Activated naive CD8-positive, alpha-beta T cell treated with anti-CD3 and anti-CD28 coated beads for 36 hours (primary cell): ENCODE measurements around the gene SLC44A1. TPM values are rescaled to one million over a fixed set of nuclear protein-coding genes. Genes with fewer than 3 reads are reported as not detected.

Source experiments
- DNase-seq: peaks from one replicate; pipeline ENCODE4 v3.0.0; 2021
- H3K27ac Mint-ChIP-seq: one replicate; pipeline ENCODE4 v1.8.0; 2022; ENCODE audit warnings: mild to moderate bottlenecking, moderate library complexity, mixed read lengths
- H3K27me3 Mint-ChIP-seq: one replicate; pipeline ENCODE4 v1.8.0; 2022; ENCODE audit warnings: mild to moderate bottlenecking, mixed read lengths
- H3K36me3 Mint-ChIP-seq: one replicate; pipeline ENCODE4 v1.8.0; 2021; ENCODE audit warnings: mild to moderate bottlenecking, mixed read lengths
- H3K4me1 Mint-ChIP-seq: one replicate; pipeline ENCODE4 v1.8.0; 2021; ENCODE audit warnings: mixed read lengths
- H3K4me3 Mint-ChIP-seq: one replicate; pipeline ENCODE4 v1.8.0; 2022; ENCODE audit warnings: mild to moderate bottlenecking, moderate library complexity, mixed read lengths
- H3K9me3 Mint-ChIP-seq: one replicate; pipeline ENCODE4 v1.8.0; 2022; ENCODE audit warnings: mixed read lengths
- total RNA-seq, 2 experiments: library from RNA; stranded (reverse); gene quantifications; one replicate each; pipeline ENCODE4 v1.2.3, GENCODE V29; 2021

The SLC44A1 gene
- total RNA-seq, 2 experiments from 2014 or later = 7.4 to 7.5 TPM

DNA sequence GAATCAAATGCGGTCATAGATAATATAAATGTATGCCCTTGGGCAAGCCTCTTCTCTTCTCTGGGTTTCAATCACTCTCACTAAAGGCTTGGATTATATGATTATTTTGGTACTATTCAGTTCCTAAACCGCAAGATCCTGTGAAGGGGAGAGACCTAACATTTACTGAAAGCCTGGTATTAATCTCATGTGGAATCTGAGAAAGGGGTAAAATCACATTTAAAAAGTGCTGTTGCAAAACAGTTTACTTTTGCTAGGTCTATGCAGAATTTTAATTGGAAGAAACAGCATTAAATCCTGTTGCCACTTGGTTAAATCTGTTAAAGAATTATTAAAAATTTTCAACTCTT, 50.7 kb downstream of the SLC44A1 start:
- H3K36me3 Mint-ChIP-seq = peaks cover 2% of the 10 kb centered on the region
- H3K4me1 Mint-ChIP-seq = peaks cover 20% of the 10 kb centered on the region
- no peak for DNase-seq
- H3K9me3 Mint-ChIP-seq = no peaks in the 10 kb centered on the region
- H3K4me3 Mint-ChIP-seq = no peak overlapping the region
- no peak overlapping the region for H3K27ac Mint-ChIP-seq
- no peaks in the 10 kb centered on the region for H3K27me3 Mint-ChIP-seq

DNA sequence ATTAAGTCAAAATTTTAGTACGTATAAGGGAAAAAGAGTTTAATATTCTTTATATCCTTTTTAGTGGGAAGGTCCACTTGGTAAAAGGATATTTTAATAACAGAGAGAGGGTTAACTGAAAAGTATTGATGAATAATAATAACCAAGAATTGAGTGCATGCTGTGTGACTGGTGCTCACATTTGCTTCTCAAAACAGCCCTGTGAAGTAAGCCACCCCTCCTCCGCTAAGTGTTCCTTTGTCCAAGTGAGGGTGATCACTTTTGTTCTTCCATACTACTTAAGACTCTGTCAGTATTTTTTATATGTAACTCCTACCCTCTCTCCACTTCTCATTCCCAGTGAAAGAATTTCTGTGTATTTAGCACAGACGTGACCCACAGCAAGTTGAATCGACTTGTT, 51.5 kb downstream of the SLC44A1 start:
- Mint-ChIP-seq H3K36me3 (peaks cover 2% of the 10 kb centered on the region), H3K4me1 (peaks cover 20% of the 10 kb centered on the region), H3K4me3 (no peak overlapping the region), H3K9me3 (no peaks in the 10 kb centered on the region), H3K27me3 (no peaks in the 10 kb centered on the region), H3K27ac (no peak overlapping the region)
- DNase-seq = no peak

DNA sequence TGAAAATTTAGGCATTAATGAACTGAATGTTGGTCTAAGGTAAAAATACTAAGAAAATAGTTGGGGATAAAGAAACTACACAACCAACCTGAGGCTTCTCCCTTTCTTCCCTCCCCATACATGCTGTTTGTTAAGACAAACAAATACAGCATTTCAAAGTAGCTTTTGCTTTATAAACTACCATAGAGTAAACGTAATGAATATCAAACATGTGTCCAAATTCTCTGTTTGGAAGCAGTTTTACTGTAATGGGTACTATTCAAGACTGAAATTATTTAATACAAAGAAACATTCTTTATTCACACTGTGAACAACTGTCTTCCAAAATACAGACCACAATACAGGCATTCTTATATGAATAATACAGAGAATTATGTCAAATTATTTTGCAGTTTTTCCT, 52.0 kb downstream of the SLC44A1 start:
- no peak for DNase-seq
- no peaks in the 10 kb centered on the region for H3K9me3 Mint-ChIP-seq
- no peak overlapping the region for H3K27ac Mint-ChIP-seq
- no peaks in the 10 kb centered on the region for H3K27me3 Mint-ChIP-seq
- peaks cover 2% of the 10 kb centered on the region for H3K36me3 Mint-ChIP-seq
- H3K4me1 Mint-ChIP-seq = peaks cover 20% of the 10 kb centered on the region
- H3K4me3 Mint-ChIP-seq = no peak overlapping the region

DNA sequence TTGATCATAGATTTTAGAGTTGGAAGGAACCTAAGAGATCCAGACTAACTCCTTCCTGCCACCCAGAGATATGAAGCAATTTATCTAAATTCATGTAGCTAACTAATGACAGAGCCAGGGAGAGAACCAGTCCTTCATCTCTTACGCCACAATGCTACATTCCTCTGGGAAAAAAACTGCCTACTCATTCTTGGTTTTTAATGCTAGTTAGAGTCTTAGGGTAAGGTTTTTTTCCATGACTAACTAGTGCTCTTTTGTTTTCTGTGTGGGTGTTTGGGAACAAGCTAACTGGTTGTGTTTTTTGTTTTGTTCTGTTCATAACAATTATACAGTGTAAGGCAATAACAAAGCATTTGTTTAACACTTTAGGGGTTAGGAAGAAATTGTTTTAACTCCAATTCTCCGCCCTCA, 52.4 kb downstream of the SLC44A1 start:
- Mint-ChIP-seq H3K9me3 (no peaks in the 10 kb centered on the region), H3K36me3 (peaks cover 2% of the 10 kb centered on the region), H3K27me3 (no peaks in the 10 kb centered on the region), H3K4me3 (no peak overlapping the region), H3K27ac (no peak overlapping the region), H3K4me1 (peaks cover 20% of the 10 kb centered on the region)
- DNase-seq = no peak

DNA sequence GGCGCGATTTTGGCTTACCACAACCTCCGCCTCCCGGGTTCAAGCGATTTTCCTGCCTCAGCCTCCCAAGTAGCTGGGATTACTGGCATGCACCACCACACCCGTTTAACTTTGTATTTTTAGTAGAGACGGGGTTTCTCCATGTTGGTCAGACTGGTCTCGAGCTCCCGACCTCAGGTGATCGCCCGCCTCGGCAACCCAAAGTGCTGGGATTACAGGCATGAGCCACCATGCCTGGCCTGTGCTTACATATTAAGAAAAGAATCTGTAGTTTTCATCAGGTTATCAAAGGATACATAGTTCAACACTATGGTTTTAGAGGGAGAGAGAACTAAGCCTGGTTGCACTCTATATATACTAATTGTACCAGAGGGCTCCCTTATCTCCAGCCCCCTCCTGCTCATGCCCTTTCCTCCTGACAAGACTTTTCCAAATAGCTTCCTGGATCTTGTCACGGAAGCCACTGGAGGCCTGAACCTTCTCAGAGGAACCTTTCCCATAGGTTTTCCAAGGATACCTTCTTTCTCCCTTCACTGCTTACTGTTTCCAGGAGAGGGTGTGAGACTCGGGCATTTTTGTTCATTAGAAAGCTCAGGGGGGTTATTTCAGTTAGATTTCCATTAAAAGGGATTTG, 53.1 kb downstream of the SLC44A1 start:
- H3K27ac Mint-ChIP-seq = no peak overlapping the region
- H3K27me3 Mint-ChIP-seq = no peaks in the 10 kb centered on the region

DNA sequence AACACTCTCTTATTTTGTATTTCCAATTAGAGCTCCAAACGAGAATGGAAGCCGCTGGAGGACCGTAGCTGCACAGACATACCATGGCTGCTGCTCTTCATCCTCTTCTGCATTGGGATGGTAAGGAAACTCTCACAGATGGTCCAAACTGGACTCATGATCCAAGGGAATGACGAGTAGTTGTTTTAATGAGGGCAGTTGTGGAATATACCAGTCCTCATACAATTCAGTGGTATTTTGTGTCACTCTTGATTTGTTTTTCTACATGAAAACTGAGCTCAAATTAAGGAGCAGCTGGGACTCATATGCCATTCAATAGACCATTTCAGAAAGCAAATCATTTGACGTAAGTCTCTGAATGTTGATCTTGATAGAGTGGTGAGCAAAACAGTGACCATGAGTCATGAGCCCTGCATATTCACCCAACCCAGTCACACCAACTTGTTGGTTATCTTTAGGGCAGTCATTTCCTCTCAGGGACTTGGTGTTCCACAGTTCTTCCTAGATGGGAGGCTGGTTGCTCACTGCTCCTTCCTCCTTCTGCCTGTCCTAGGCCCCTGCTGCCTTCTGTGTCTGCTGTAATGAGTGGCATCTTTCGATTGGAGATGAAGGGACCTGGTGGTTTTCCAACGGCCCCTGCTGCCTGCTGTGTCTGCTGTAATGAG, 54.9 kb downstream of the SLC44A1 start:
- no peak overlapping the region for H3K4me3 Mint-ChIP-seq
- no peaks in the 10 kb centered on the region for H3K27me3 Mint-ChIP-seq
- DNase-seq = no peak

More for the DNA sequence above, 53.1 kb downstream of the SLC44A1 start:
- no peak for DNase-seq
- Mint-ChIP-seq H3K9me3 (no peaks in the 10 kb centered on the region), H3K4me3 (no peak overlapping the region), H3K36me3 (peaks cover 2% of the 10 kb centered on the region), H3K4me1 (peaks cover 20% of the 10 kb centered on the region)

DNA sequence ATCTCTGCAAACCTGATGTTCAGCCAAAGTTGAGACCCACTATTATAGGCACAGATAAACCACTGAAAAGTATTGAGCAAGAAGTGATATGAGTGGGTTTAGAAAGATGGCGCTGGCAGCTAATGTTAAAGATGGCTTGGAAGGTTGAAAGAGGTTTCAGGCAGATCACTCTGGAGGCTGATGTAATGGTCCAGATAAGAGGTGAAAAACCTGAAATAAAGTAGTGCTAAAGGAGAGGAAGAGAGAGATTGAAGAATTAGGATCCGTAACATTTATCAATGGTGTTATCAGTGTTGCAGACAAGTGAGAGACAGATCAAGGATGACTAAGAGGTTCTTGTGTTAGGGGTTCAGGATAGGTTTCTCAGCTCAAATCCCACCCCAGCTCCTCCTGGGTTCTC, 58.3 kb downstream of the SLC44A1 start:
- no peak for DNase-seq
- no peak overlapping the region for H3K27ac Mint-ChIP-seq
- H3K36me3 Mint-ChIP-seq = peaks cover 7% of the 10 kb centered on the region
- no peaks in the 10 kb centered on the region for H3K9me3 Mint-ChIP-seq
- no peaks in the 10 kb centered on the region for H3K4me1 Mint-ChIP-seq
- H3K4me3 Mint-ChIP-seq = no peak overlapping the region
- H3K27me3 Mint-ChIP-seq = no peaks in the 10 kb centered on the region

More for the DNA sequence above, 54.9 kb downstream of the SLC44A1 start:
- peaks cover 7% of the 10 kb centered on the region for H3K36me3 Mint-ChIP-seq
- no peak overlapping the region for H3K27ac Mint-ChIP-seq
- H3K9me3 Mint-ChIP-seq = no peaks in the 10 kb centered on the region
- H3K4me1 Mint-ChIP-seq = peaks cover 14% of the 10 kb centered on the region

DNA sequence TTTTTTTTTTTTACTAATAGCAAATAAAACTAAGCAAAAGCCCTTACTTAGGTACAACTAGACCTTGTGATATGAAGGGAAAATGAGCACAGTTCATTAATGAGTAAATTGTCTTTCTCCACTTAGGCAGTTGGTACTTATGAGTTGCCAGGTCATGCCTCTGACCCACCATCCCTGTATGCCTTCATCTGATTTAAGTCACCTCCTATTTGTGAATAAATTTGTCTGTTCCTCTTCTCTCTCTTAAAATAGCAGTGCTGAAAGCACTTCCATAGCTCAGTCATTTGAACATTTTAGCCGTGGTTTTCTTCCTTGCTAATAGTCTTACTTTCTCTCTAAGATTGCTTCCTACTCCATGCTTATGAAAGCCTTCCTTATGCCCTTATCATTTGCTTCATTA, 61.4 kb downstream of the SLC44A1 start:
- H3K4me3 Mint-ChIP-seq = no peak overlapping the region
- no peak for DNase-seq
- peaks cover 6% of the 10 kb centered on the region for H3K36me3 Mint-ChIP-seq
- H3K27ac Mint-ChIP-seq = no peak overlapping the region
- H3K9me3 Mint-ChIP-seq = no peaks in the 10 kb centered on the region
- H3K4me1 Mint-ChIP-seq = no peaks in the 10 kb centered on the region
- no peaks in the 10 kb centered on the region for H3K27me3 Mint-ChIP-seq

DNA sequence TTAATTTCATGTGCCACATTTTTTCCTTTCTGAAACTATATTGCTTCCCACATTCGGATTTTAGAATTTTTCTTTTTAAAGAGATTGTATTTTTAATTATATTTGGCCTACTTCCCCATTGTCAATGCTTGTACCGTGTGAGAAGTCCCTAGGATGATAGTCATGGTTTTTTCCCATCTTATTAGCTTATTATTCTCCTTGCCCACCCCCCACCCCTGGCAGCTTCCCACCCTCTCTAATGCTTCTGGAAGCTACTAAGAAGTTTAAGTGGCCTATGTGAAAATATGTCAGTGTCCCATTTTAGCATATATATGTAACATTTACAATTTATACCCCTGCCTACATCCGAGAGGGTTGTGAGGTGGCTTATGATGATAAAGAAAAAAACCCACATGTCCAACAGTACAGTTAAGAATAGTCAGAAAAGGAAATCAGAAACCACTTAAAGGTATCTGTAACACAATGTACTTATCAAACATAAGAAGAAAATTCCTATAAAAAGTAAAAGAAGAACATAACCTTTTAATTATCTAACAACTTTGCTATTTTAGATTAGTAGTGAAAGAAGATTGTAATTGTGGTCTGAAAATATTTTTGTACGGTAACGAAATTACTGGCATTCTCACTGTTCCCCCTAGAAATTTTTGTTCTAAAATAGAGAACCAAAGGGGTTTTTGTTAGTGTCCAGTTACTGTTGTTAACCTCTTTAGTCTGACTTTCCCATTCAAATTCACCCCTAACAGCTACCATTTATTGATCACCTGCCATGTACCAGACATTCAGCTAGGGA, 62.1 kb downstream of the SLC44A1 start:
- Mint-ChIP-seq H3K4me3 (no peak overlapping the region), H3K9me3 (no peaks in the 10 kb centered on the region), H3K27me3 (no peaks in the 10 kb centered on the region), H3K4me1 (no peaks in the 10 kb centered on the region), H3K36me3 (peaks cover 6% of the 10 kb centered on the region), H3K27ac (no peak overlapping the region)
- no peak for DNase-seq

DNA sequence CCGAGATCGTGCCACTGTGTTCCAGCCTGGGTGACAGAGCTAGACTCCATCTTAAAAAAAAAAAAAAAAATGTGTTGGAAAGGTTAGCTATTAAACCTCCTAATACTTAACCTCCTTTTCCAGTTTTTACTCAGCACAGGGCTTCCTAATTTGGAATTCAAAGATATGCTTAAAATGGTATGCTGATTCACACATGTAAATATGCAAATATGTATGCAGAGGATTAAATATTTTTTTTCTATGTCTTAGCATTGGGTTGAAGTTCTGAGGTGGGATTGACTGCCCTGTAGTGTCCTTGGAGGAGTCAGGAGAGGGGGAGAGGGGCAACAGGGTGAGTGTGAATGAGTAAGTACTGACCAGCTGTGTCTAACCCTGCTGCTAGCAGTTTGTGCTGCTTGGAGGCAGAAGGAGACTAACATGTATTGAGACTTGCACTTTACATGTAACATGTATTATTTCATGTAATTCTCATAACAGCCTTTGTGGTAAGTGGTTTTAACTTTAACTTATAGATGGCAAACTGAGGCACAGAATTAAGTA, 63.2 kb downstream of the SLC44A1 start:
- H3K9me3 Mint-ChIP-seq = no peaks in the 10 kb centered on the region
- H3K36me3 Mint-ChIP-seq = peaks cover 7% of the 10 kb centered on the region
- H3K27me3 Mint-ChIP-seq = no peaks in the 10 kb centered on the region
- DNase-seq = no peak
- no peaks in the 10 kb centered on the region for H3K4me1 Mint-ChIP-seq
- no peak overlapping the region for H3K27ac Mint-ChIP-seq
- H3K4me3 Mint-ChIP-seq = no peak overlapping the region

DNA sequence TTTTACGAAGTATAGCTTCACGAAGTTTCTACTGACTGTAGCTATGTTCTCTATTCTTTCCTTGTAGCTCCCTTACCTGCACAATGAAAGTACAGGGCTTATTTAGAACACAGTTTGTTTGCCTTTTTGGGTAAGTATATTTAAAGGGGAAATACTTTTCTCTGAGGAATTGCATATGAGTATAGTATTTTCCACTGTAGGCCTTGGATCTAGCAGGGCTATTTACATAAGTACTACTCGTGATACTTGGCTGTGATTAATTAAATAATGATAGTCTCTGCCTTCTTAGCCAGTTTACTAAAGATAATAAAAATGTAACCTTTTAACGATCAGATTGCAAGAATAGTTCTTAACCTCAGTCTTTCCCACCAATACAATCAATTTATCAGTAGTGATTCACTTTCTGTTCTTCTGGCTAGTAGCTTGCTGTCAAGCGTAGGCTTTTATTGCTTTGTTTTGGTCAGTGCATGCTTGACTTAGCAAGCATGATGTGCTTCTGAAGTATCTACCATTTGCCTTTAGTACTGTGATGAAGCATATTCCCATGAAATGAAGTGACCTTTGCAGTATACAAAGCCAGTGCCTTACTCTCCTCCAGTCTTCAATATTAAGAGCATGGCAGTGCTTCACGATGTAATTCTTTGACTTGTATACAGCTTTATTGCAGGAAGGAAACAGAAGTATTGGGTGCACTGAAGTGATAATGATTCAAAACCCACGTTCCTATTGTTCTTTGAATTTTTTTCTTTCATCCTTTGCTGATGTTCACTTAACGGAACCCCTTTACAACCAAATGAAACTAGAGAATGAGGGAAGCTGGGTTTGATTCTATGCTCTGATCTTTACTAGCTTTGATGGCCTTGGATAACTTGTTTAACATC, 64.2 kb downstream of the SLC44A1 start:
- Mint-ChIP-seq H3K4me1 (no peaks in the 10 kb centered on the region), H3K4me3 (no peak overlapping the region), H3K36me3 (peaks cover 1% of the 10 kb centered on the region), H3K27ac (no peak overlapping the region), H3K9me3 (no peaks in the 10 kb centered on the region), H3K27me3 (no peaks in the 10 kb centered on the region)
- no peak for DNase-seq

DNA sequence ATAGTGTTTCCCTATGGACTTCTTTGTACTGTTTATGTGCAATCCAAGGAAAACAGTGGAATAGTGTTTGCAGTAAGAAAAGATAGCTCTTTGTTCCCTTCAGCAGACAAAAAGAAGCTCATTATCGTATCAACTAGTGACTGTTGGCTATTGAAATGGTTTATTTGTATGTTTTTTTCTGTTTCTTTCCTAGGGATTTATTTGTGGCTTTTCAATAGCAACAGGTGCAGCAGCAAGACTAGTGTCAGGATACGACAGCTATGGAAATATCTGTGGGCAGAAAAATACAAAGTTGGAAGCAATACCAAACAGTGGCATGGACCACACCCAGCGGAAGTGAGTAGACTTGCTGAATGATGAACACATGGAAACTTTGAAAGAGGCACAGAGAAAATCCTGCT, 65.1 kb downstream of the SLC44A1 start:
- H3K4me3 Mint-ChIP-seq = no peak overlapping the region
- peaks cover 1% of the 10 kb centered on the region for H3K36me3 Mint-ChIP-seq
- H3K27me3 Mint-ChIP-seq = no peaks in the 10 kb centered on the region
- no peak for DNase-seq
- H3K9me3 Mint-ChIP-seq = no peaks in the 10 kb centered on the region
- no peak overlapping the region for H3K27ac Mint-ChIP-seq
- H3K4me1 Mint-ChIP-seq = no peaks in the 10 kb centered on the region

DNA sequence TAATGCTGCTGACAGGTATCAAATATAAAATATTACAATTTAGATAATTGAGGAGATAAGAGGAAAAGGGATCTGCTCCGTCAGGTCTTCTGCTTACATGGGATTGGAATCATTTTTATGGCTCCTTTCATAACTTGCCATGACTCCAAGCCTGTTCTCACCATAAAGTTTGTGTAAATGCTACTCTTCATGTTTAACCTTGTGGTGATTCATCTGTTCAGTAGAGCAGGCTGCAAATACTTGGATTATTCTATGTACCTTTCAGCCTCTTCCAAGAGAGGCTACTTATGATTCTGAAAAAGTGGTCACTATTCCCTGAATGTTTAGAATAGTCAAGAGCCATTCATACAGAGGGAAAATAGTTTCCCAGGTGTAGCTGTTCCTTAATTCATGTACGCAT, 66.9 kb downstream of the SLC44A1 start:
- no peak overlapping the region for H3K4me3 Mint-ChIP-seq
- no peaks in the 10 kb centered on the region for H3K9me3 Mint-ChIP-seq
- no peak for DNase-seq
- H3K27me3 Mint-ChIP-seq = no peaks in the 10 kb centered on the region
- H3K4me1 Mint-ChIP-seq = no peaks in the 10 kb centered on the region
- H3K36me3 Mint-ChIP-seq = peaks cover 1% of the 10 kb centered on the region
- no peak overlapping the region for H3K27ac Mint-ChIP-seq

DNA sequence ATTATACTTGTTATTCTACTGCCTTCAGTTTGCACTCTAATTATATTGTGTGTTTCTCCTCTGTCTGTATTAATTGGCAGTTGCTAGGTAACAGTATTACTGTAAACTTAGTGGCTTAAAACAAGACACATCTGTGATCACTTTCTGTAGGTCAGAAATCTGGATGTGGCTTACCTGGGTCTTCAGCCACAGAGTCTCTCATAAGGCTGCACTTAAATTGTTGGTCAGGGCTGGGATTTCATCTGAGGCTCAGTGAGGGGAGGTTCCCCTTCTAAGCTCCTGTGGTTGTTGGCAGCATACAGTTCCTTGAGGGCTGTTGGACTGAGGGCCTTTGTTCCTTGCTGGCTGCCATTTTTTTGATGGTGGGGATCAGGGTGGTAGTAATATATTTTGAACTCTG, 68.8 kb downstream of the SLC44A1 start:
- Mint-ChIP-seq H3K27ac (no peak overlapping the region), H3K4me3 (no peak overlapping the region), H3K36me3 (peaks cover 5% of the 10 kb centered on the region), H3K4me1 (no peaks in the 10 kb centered on the region), H3K27me3 (no peaks in the 10 kb centered on the region), H3K9me3 (no peaks in the 10 kb centered on the region)
- no peak for DNase-seq

DNA sequence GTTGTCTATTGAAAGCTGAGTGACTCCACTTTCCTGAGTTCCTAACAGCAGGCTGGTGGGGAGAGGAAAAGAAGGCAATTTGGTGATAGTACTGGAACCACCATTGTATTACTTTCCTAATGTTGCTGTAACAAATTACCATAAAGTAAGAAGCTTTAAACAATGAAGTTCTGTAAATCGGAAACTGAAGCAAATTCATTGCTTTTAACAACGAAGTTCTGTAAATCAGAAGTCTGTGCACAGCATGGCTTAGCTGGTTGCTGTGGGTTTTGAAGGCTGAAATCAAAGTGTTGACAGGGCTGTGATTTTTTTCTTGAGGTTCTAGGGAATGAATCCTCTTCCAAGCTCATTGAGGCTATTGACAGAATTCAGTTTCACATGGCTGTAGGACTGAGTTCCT, 72.3 kb downstream of the SLC44A1 start:
- no peak overlapping the region for H3K4me3 Mint-ChIP-seq
- H3K36me3 Mint-ChIP-seq = peaks cover 5% of the 10 kb centered on the region
- no peaks in the 10 kb centered on the region for H3K9me3 Mint-ChIP-seq
- H3K27me3 Mint-ChIP-seq = no peaks in the 10 kb centered on the region
- no peaks in the 10 kb centered on the region for H3K4me1 Mint-ChIP-seq
- no peak for DNase-seq
- no peak overlapping the region for H3K27ac Mint-ChIP-seq
